Measurements from ENCODE around the gene GREB1L.

- TF ChIP-seq CTCF (IDR thresholded peaks at IDR 0.05) (no peak), EP300 (IDR thresholded peaks at IDR 0.05; ENCODE audit: borderline replicate concordance in 1 of 2, low read depth in 1 of 2, low read length in 1 of 2) (no peak), EZH2phosphoT487 (IDR thresholded peaks at IDR 0.05; ENCODE audit: borderline replicate concordance, low read depth) (no peak), MAX (IDR thresholded peaks at IDR 0.05; ENCODE audit: low read depth) (no peak), RCOR1 (IDR thresholded peaks at IDR 0.05; ENCODE audit: low read length) (no peak), POLR2AphosphoS5 (IDR thresholded peaks at IDR 0.05; ENCODE audit: low read depth, low read length) (no peak), USF1 (IDR thresholded peaks at IDR 0.05; ENCODE audit: borderline replicate concordance, low read depth) (no peak), PBX3 (IDR thresholded peaks at IDR 0.05) (no peak), YY1 (IDR thresholded peaks at IDR 0.05; ENCODE audit: low read depth) (no peak), REST (IDR thresholded peaks at IDR 0.05; ENCODE audit: low read depth, low read length) (no peak), SIN3A (IDR thresholded peaks at IDR 0.05; ENCODE audit: borderline replicate concordance, low read depth, low read length) (no peak)
Measured at GRCh38 chr18:21389903-21390302, 147.9 kb downstream of the GREB1L start.

Data from SK-N-SH (cell line).